Neural cell (in vitro differentiated cells): ENCODE data around the gene CYREN. TPM values are rescaled to one million over a fixed set of nuclear protein-coding genes. Genes with fewer than 3 reads are reported as not detected.

Experiments used
- H2AFZ ChIP-seq: fragments of 200-600, 300-800 bp; sonication (generic), shearing (Covaris generic); 2 replicates; pipeline ENCODE4 v1.6.0; 2014; ENCODE audit warnings: low read depth, mild to moderate bottlenecking, antibody characterized with exemption, low read length, moderate library complexity
- H3F3A ChIP-seq: fragments of 200-600 bp; shearing (Covaris generic); 2 replicates; pipeline ENCODE4 v1.6.1; 2016; ENCODE audit warnings: mild to moderate bottlenecking, moderate library complexity, mixed read lengths, antibody characterized with exemption, low read length; ENCODE audit not compliant: insufficient read depth, poor library complexity, severe bottlenecking
- H3K27ac ChIP-seq: fragments of 200-600, 300-800 bp; sonication (generic), shearing (Covaris generic); 2 replicates; pipeline ENCODE4 v1.5.1; 2014; ENCODE audit warnings: mild to moderate bottlenecking, low read length, moderate library complexity
- H3K27me3 ChIP-seq: fragments of 300-800, 200-600 bp; sonication (generic), shearing (Covaris generic); 2 replicates; pipeline ENCODE4 v1.6.0; 2014; ENCODE audit warnings: mild to moderate bottlenecking, low read depth, low read length, moderate library complexity; ENCODE audit not compliant: insufficient read depth
- H3K36me3 ChIP-seq: fragments of 300-800, 200-600 bp; sonication (generic), shearing (Covaris generic); 2 replicates; pipeline ENCODE4 v1.5.1; 2014; ENCODE audit warnings: mild to moderate bottlenecking, antibody characterized with exemption, low read length, moderate library complexity; ENCODE audit not compliant: insufficient read depth
- H3K4me2 ChIP-seq: fragments of 300-800, 200-600 bp; sonication (generic), shearing (Covaris generic); 2 replicates; pipeline ENCODE4 v1.6.0; 2014; ENCODE audit warnings: mild to moderate bottlenecking, low read length
- H3K4me3 ChIP-seq: fragments of 300-800, 200-600 bp; sonication (generic), shearing (Covaris generic); 2 replicates; pipeline ENCODE4 v1.5.1; 2014; ENCODE audit warnings: mild to moderate bottlenecking, low read length, moderate library complexity
- H3K79me2 ChIP-seq: fragments of 200-600 bp; shearing (Covaris generic); replicated peaks from 2 replicates; pipeline ENCODE4 v1.6.0; 2014; ENCODE audit warnings: mild to moderate bottlenecking, low read length, moderate library complexity; ENCODE audit not compliant: insufficient read depth
- H3K9ac ChIP-seq: fragments of 300-800, 200-600 bp; sonication (generic), shearing (Covaris generic); 2 replicates; pipeline ENCODE4 v1.6.1; 2016; ENCODE audit warnings: mild to moderate bottlenecking, low read length, mixed read lengths
- H3K9me2 ChIP-seq: fragments of 200-600 bp; shearing (Covaris generic); 2 replicates; pipeline ENCODE4 v1.6.1; 2016; ENCODE audit warnings: mild to moderate bottlenecking, low read length, mixed read lengths; ENCODE audit not compliant: insufficient read depth
- H3K9me3 ChIP-seq: fragments of 200-600, 300-800 bp; sonication (generic), shearing (Covaris generic); 2 replicates; pipeline ENCODE4 v1.6.1; 2016; ENCODE audit warnings: mild to moderate bottlenecking, mixed run types, low read length, moderate library complexity, mixed read lengths
- H4K20me1 ChIP-seq: fragments of 200-600 bp; shearing (Covaris generic); 2 replicates; pipeline ENCODE4 v1.6.1; 2016; ENCODE audit warnings: mild to moderate bottlenecking, mixed run types; ENCODE audit not compliant: insufficient read depth
- CTCF ChIP-seq: fragments of 450-650 bp; IDR thresholded peaks from 2 replicates; pipeline ENCODE4 v1.5.1; 2014; ENCODE audit warnings: antibody characterized with exemption, mild to moderate bottlenecking, moderate library complexity; ENCODE audit not compliant: poor library complexity, severe bottlenecking
- EP300 ChIP-seq: fragments of 450-650 bp; conservative IDR thresholded peaks from 2 replicates; pipeline ENCODE4 v1.6.1; 2014; ENCODE audit warnings: antibody characterized with exemption, mild to moderate bottlenecking, moderate library complexity; ENCODE audit not compliant: poor library complexity, severe bottlenecking
- EZH2 ChIP-seq: fragments of 200-600, 300-800 bp; shearing (Covaris generic), sonication (generic); IDR thresholded peaks from 2 replicates; pipeline ENCODE4 v1.6.1; 2014; ENCODE audit warnings: antibody characterized with exemption, low read length, borderline replicate concordance, mild to moderate bottlenecking; ENCODE audit not compliant: insufficient read depth, poor library complexity, severe bottlenecking
- POLR2AphosphoS5 ChIP-seq: IDR thresholded peaks from 2 replicates; pipeline ENCODE4 v1.6.1; 2012
- RAD21 ChIP-seq: fragments of 450-650 bp; conservative IDR thresholded peaks from 2 replicates; pipeline ENCODE4 v1.6.1; 2014; ENCODE audit warnings: antibody characterized with exemption, mild to moderate bottlenecking, moderate library complexity
- REST ChIP-seq: IDR thresholded peaks from 2 replicates; pipeline ENCODE4 v1.6.1; 2012; ENCODE audit warnings: borderline replicate concordance
- SMC3 ChIP-seq: fragments of 450-650 bp; conservative IDR thresholded peaks from 2 replicates; pipeline ENCODE4 v1.6.1; 2014; ENCODE audit warnings: antibody characterized with exemption, mild to moderate bottlenecking, moderate library complexity; ENCODE audit not compliant: poor library complexity
- TAF1 ChIP-seq: IDR thresholded peaks from 2 replicates; pipeline ENCODE4 v1.6.1; 2012; ENCODE audit warnings: low read depth
- polyA plus RNA-seq: library from polyadenylated mRNA; depleted of rRNA; stranded (reverse); fragments of >200 nt; gene quantifications from 2 replicates; pipeline ENCODE4 v1.2.3, GENCODE V29; 2014

CYREN gene
- polyA plus RNA-seq, 1 donor from 2014 or later, result 6.7 TPM

DNA sequence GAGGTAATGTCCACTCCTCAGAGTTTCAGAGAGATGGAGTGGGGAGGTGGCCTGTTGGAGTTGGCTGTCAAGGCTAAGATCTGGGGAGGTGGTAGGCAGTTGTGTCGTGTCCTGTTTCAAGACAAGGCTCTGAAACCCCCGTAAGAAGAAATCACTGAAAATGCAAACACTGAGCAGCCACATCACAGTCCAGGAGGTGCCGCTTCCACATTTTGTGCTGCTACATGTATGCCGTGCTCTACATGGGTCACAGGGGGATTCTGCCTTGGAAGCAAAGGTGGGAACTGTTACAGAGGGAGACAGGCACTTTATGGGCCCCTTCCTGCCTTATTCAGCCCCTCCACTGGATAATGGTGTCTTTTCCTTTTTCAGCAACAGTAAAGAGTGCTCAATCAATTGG lies 28.9 kb upstream of the CYREN start:
- no peaks in the 10 kb centered on the region for H4K20me1 ChIP-seq

DNA sequence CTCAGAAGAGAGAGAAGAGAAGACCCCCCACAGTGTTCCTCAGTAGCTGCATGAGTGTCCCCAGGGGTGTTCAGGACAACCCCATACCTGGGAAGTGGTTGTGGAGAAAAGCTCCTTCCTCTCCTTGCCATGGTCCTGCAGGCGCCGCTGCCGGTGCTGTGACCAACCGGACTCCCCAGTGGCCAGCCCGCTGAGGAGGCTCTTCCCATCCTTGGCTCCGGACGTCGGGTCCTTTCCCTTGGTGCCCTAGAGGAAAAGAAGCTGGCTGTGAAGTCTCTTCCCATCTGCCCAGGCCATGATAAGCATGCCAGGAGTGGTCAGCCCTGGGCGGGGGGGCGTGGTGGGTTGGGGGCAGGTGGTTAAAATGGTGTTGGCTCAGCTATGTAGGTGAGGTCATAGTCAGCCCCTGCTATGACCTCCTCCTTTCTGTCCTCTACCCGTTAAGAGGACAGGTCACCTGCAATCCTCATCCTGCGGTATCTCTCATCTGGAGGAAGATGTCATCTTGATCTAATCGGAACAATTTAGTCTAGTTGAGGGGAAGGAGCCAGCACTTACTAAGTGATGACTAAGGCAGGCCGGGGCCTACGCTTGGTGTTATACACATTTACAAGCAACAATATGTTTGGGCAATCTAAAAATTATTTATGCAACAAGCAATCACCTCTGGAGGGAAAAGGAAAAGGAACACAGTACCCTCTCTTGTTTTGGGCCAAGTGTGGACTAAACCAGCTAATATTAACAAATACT lies 27.6 kb upstream of the CYREN start:
- TF ChIP-seq REST, result no peak
- no peak for TF ChIP-seq EZH2
- TF ChIP-seq TAF1, result no peak
- no peak for TF ChIP-seq POLR2AphosphoS5
- Histone ChIP-seq H3K27me3 (no peaks in the 10 kb centered on the region), H3K9me3 (no peaks in the 10 kb centered on the region), H3K4me3 (no peak overlapping the region), H3K79me2 (no peaks in the 10 kb centered on the region), H2AFZ (no peak overlapping the region), H3K27ac (no peak overlapping the region), H3K9ac (no peak overlapping the region), H3K4me2 (no peak overlapping the region), H3K36me3 (no peaks in the 10 kb centered on the region), H4K20me1 (no peaks in the 10 kb centered on the region), H3K9me2 (no peaks in the 10 kb centered on the region), H3F3A (no peaks in the 10 kb centered on the region)

More for the DNA sequence above, 28.9 kb upstream of the CYREN start:
- H3F3A ChIP-seq, result no peaks in the 10 kb centered on the region
- TF ChIP-seq RAD21 (no peak), REST (no peak), EP300 (no peak)
- no peak overlapping the region for H3K4me3 ChIP-seq
- H3K9me2 ChIP-seq, result no peaks in the 10 kb centered on the region
- no peak overlapping the region for H2AFZ ChIP-seq
- H3K36me3 ChIP-seq, result no peaks in the 10 kb centered on the region
- H3K27ac ChIP-seq, result no peak overlapping the region
- H3K27me3 ChIP-seq, result no peaks in the 10 kb centered on the region
- no peak overlapping the region for H3K4me2 ChIP-seq
- no peaks in the 10 kb centered on the region for H3K79me2 ChIP-seq
- no peak overlapping the region for H3K9ac ChIP-seq
- no peaks in the 10 kb centered on the region for H3K9me3 ChIP-seq

DNA sequence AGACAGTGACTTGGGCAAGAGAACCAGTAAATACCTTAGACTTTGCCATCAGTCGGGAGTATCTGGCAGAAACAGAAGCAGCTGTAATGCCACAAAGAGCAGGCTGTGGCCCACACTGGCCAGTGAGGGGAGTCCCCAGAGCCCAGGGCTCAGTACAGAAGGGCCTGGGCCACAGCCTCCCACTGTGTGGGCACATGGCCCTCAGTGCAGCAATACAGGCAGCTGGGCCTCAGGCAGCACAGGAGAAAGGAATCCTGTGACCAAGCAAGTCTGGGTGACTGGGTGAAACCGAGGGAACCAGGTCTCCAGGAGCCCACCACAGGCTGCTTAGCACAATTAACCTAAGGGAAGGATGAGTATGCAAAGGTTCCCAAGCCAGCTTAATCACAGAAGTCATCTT lies 26.8 kb upstream of the CYREN start:
- no peak overlapping the region for H3K4me3 ChIP-seq

More for the DNA sequence above, 26.8 kb upstream of the CYREN start:
- Histone ChIP-seq H3F3A (no peaks in the 10 kb centered on the region), H3K9me2 (no peaks in the 10 kb centered on the region), H3K9ac (no peak overlapping the region), H3K79me2 (no peaks in the 10 kb centered on the region), H3K36me3 (no peaks in the 10 kb centered on the region), H2AFZ (no peak overlapping the region), H4K20me1 (no peaks in the 10 kb centered on the region), H3K4me2 (no peak overlapping the region), H3K9me3 (no peaks in the 10 kb centered on the region), H3K27ac (no peak overlapping the region), H3K27me3 (no peaks in the 10 kb centered on the region)
- TF ChIP-seq EZH2, result no peak
- no peak for TF ChIP-seq SMC3
- no peak for TF ChIP-seq CTCF
- no peak for TF ChIP-seq TAF1
- no peak for TF ChIP-seq EP300
- TF ChIP-seq RAD21, result no peak
